ENCODE results near the gene CHD1L. TPM values are rescaled to one million over a fixed set of nuclear protein-coding genes. Genes with fewer than 3 reads are reported as not detected.

The CHD1L gene
- total RNA-seq, 1 donor from 2014 or later: 8.0 TPM

GRCh38 chr1:147336291-147336690 is 93.8 kb downstream of the CHD1L start:
- no peak overlapping the region for H3K27ac ChIP-seq
- H3K27me3 ChIP-seq: no peaks in the 10 kb centered on the region
- H3K9me3 ChIP-seq: no peaks in the 10 kb centered on the region
- no peak overlapping the region for H3K4me3 ChIP-seq
- DNase-seq (ENCODE audit: low spot score in 2 of 2): no peak
- H3K4me1 ChIP-seq: no peaks in the 10 kb centered on the region
- H3K36me3 ChIP-seq: no peaks in the 10 kb centered on the region
- intact Hi-C loops (cut with DNase I): no loop called here
- no peak for TF ChIP-seq CTCF (IDR thresholded peaks at IDR 0.05)

- TF ChIP-seq CTCF (IDR thresholded peaks at IDR 0.05): no peak
- Histone ChIP-seq H3K27ac (no peak overlapping the region), H3K9me3 (no peaks in the 10 kb centered on the region), H3K36me3 (no peaks in the 10 kb centered on the region), H3K4me3 (no peak overlapping the region), H3K4me1 (no peaks in the 10 kb centered on the region), H3K27me3 (no peaks in the 10 kb centered on the region)
- DNase-seq (ENCODE audit: low spot score in 2 of 2): no peak
- intact Hi-C loops (cut with DNase I): no loop called here
Observed at GRCh38 chr1:147337040-147337630, 94.7 kb downstream of the CHD1L start.

- intact Hi-C loops (cut with DNase I): no loop called here
- no peaks in the 10 kb centered on the region for H3K36me3 ChIP-seq
- H3K27me3 ChIP-seq: no peaks in the 10 kb centered on the region
- DNase-seq (ENCODE audit: low spot score in 2 of 2): no peak
- TF ChIP-seq CTCF (IDR thresholded peaks at IDR 0.05): no peak
- no peak overlapping the region for H3K27ac ChIP-seq
- H3K4me3 ChIP-seq: no peak overlapping the region
- no peaks in the 10 kb centered on the region for H3K9me3 ChIP-seq
- H3K4me1 ChIP-seq: no peaks in the 10 kb centered on the region
Observed at GRCh38 chr1:147338571-147338970, 96.1 kb downstream of the CHD1L start.

GRCh38 chr1:147341246-147341645 is 98.8 kb downstream of the CHD1L start:
- no peaks in the 10 kb centered on the region for H3K27me3 ChIP-seq
- H3K36me3 ChIP-seq: no peaks in the 10 kb centered on the region
- TF ChIP-seq CTCF (IDR thresholded peaks at IDR 0.05): no peak
- intact Hi-C loops (cut with DNase I): no loop called here
- no peaks in the 10 kb centered on the region for H3K9me3 ChIP-seq
- H3K27ac ChIP-seq: no peak overlapping the region
- no peaks in the 10 kb centered on the region for H3K4me1 ChIP-seq
- H3K4me3 ChIP-seq: no peak overlapping the region
- DNase-seq (ENCODE audit: low spot score in 2 of 2): no peak

Other genes starting within 250 kb of the CHD1L start
- 15.4 TPM for gene PRKAB2, start 70.2 kb upstream of the CHD1L start, total RNA-seq
- 19.6 TPM for gene FMO5, start 17.3 kb upstream of the CHD1L start, total RNA-seq